Breast epithelium (tissue), 4 donors: ENCODE results near the gene MAN1C1. TPM values are rescaled to one million over a fixed set of nuclear protein-coding genes. Genes with fewer than 3 reads are reported as not detected.

Experiments
- DNase-seq, 2 donors: peaks; one replicate each; pipeline ENCODE4 v3.0.0-alpha.2; 2019; ENCODE audit warnings: low spot score in 2 of 2
- H3K27ac ChIP-seq, 2 donors: fragments of 200-600 bp; sonication (generic) in 1 of 2; one replicate each; pipeline ENCODE4 v1.5.1; 2016 to 2019; ENCODE audit warnings: mild to moderate bottlenecking in 1 of 2
- H3K27me3 ChIP-seq, 2 donors: fragments of 200-600 bp; sonication (generic) in 1 of 2; one replicate each; pipeline versions ENCODE4 v1.5.1 to v1.6.0; 2017 to 2019; ENCODE audit warnings: control low read depth in 1 of 2, mild to moderate bottlenecking in 1 of 2
- H3K36me3 ChIP-seq: fragments of 200-600 bp; one replicate; pipeline ENCODE4 v1.5.1; 2019
- H3K4me1 ChIP-seq, 2 donors: fragments of 200-600 bp; sonication (generic); one replicate each; pipeline ENCODE4 v1.5.1; 2016 to 2019; ENCODE audit warnings: control low read depth in 1 of 2
- H3K4me3 ChIP-seq, 3 donors: fragments of 200-600 bp; sonication (generic); 1 replicate in 2 of 3; 2 replicates in 1 of 3; pipeline ENCODE4 v1.5.1; 2016 to 2019; ENCODE audit warnings: mild to moderate bottlenecking in 3 of 3, moderate library complexity in 2 of 3
- H3K9me3 ChIP-seq, 2 donors: fragments of 200-600 bp; sonication (generic) in 1 of 2; one replicate each; pipeline ENCODE4 v1.5.1; 2016 to 2019; ENCODE audit warnings: control low read depth in 1 of 2
- CTCF ChIP-seq, 3 donors: fragments of 450-650 bp; IDR thresholded peaks; one replicate each; pipeline ENCODE4 v1.5.1; 2016 to 2017; ENCODE audit warnings: antibody characterized with exemption in 3 of 3, mild to moderate bottlenecking in 3 of 3, moderate library complexity in 3 of 3
- POLR2A ChIP-seq: fragments of 450-650 bp; IDR thresholded peaks from one replicate; pipeline ENCODE4 v1.6.1; 2016; ENCODE audit warnings: antibody characterized with exemption, mild to moderate bottlenecking, moderate library complexity
- POLR2AphosphoS5 ChIP-seq, 3 donors: sonication (generic); formaldehyde crosslinking; IDR thresholded peaks; one replicate each; pipeline ENCODE4 v1.6.1; 2017; ENCODE audit warnings: antibody characterized with exemption in 3 of 3
- intact Hi-C: fragments of 100-400 bp; cut with DNase I; formaldehyde crosslinking; loops from one replicate; pipeline ENCODE4 v1.15.1; 2023; ENCODE audit warnings: low total_unique reads
- total RNA-seq, 3 donors: library from RNA; depleted of rRNA; stranded (reverse); fragments of >200 nt; gene quantifications; one replicate each; pipeline ENCODE4 v1.1.0, GENCODE V29; 2016

Gene MAN1C1
- total RNA-seq, 3 donors from 2014 or later = 6.7 to 13.8 (median 6.9) TPM

- DNase-seq = no peak
- Histone ChIP-seq H3K27me3 (no peaks in the 10 kb centered on the region), H3K4me3 (no peak overlapping the region), H3K36me3 (no peaks in the 10 kb centered on the region), H3K4me1 (no peaks in the 10 kb centered on the region), H3K9me3 (no peaks in the 10 kb centered on the region), H3K27ac (no peak overlapping the region)
- no peak for TF ChIP-seq POLR2AphosphoS5 (IDR thresholded peaks at IDR 0.05)
- intact Hi-C loops = loop anchor here (5.0 kb wide), 1 partner anchor 1359 kb away; no protein-coding TSS in a partner anchor
These were observed 144.3 kb downstream of the MAN1C1 start for GRCh38 chr1:25760871-25761270.

- H3K27me3 ChIP-seq = no peaks in the 10 kb centered on the region
- H3K4me1 ChIP-seq = no peaks in the 10 kb centered on the region
- no peak overlapping the region for H3K4me3 ChIP-seq
- intact Hi-C loops = loop anchor here (5.0 kb wide), 1 partner anchor 1361 kb away; no protein-coding TSS in a partner anchor
- no peaks in the 10 kb centered on the region for H3K36me3 ChIP-seq
- TF ChIP-seq POLR2AphosphoS5 (IDR thresholded peaks at IDR 0.05) (no peak), CTCF (IDR thresholded peaks at IDR 0.05) (no peak), POLR2A (no peak)
- no peak for DNase-seq
- no peaks in the 10 kb centered on the region for H3K9me3 ChIP-seq
- H3K27ac ChIP-seq = no peak overlapping the region
These were observed 146.9 kb downstream of the MAN1C1 start for GRCh38 chr1:25763493-25763892.

GRCh38 chr1:25765136-25765922 is 148.7 kb downstream of the MAN1C1 start:
- Histone ChIP-seq H3K36me3 (no peaks in the 10 kb centered on the region), H3K27me3 (no peaks in the 10 kb centered on the region), H3K9me3 (no peaks in the 10 kb centered on the region), H3K4me3 (no peak overlapping the region), H3K27ac (no peak overlapping the region), H3K4me1 (no peaks in the 10 kb centered on the region)
- intact Hi-C loops = loop anchor here (2.0 kb wide), 1 partner anchor 17 kb away; no protein-coding TSS in a partner anchor
- DNase-seq = no peak
- no peak for TF ChIP-seq POLR2A
- no peak for TF ChIP-seq POLR2AphosphoS5 (IDR thresholded peaks at IDR 0.05)
- TF ChIP-seq CTCF (IDR thresholded peaks at IDR 0.05) = no peak

GRCh38 chr1:25765923-25766589 is 149.5 kb downstream of the MAN1C1 start:
- no peaks in the 10 kb centered on the region for H3K27me3 ChIP-seq
- H3K4me3 ChIP-seq = no peak overlapping the region
- no peak overlapping the region for H3K27ac ChIP-seq
- intact Hi-C loops = loop anchor here (2.0 kb wide), 1 partner anchor 17 kb away; no protein-coding TSS in a partner anchor
- no peak for DNase-seq
- no peaks in the 10 kb centered on the region for H3K9me3 ChIP-seq
- H3K4me1 ChIP-seq = no peaks in the 10 kb centered on the region
- TF ChIP-seq CTCF (IDR thresholded peaks at IDR 0.05) (no peak), POLR2AphosphoS5 (IDR thresholded peaks at IDR 0.05) (no peak), POLR2A (no peak)
- no peaks in the 10 kb centered on the region for H3K36me3 ChIP-seq

GRCh38 chr1:25766721-25767436 is 150.3 kb downstream of the MAN1C1 start:
- Histone ChIP-seq H3K4me3 (peak overlapping the region in 1 of 3 donors; percentile 4), H3K36me3 (no peaks in the 10 kb centered on the region), H3K27me3 (no peaks in the 10 kb centered on the region), H3K27ac (no peak overlapping the region), H3K4me1 (no peaks in the 10 kb centered on the region), H3K9me3 (no peaks in the 10 kb centered on the region)
- intact Hi-C loops = no loop called here
- DNase-seq = peak; percentile 88 to 89
- TF ChIP-seq POLR2A (no peak), POLR2AphosphoS5 (IDR thresholded peaks at IDR 0.05) (peak in 1 of 3 donors; percentile 55), CTCF (IDR thresholded peaks at IDR 0.05) (no peak)
